MM.1S (cell line): ENCODE data around the gene SURF6.

Experiments
- DNase-seq: peaks from one replicate; pipeline ENCODE4 v3.0.0-alpha.2; 2015
- H2AFZ ChIP-seq: fragments of 300-600 bp; sonication (generic); 2 replicates; pipeline ENCODE4 v1.6.0; 2016; ENCODE audit warnings: antibody characterized with exemption, low read length
- H3F3A ChIP-seq: fragments of 300-600 bp; sonication (generic); 2 replicates; pipeline ENCODE4 v1.6.1; 2016; ENCODE audit warnings: mild to moderate bottlenecking, antibody characterized with exemption, low read length, moderate library complexity, mixed read lengths; ENCODE audit not compliant: insufficient read depth
- H3K27ac ChIP-seq: fragments of 300-600 bp; sonication (generic); 2 replicates; pipeline ENCODE4 v1.5.1; 2016; ENCODE audit warnings: mild to moderate bottlenecking, low read length
- H3K27me3 ChIP-seq: fragments of 300-600 bp; sonication (generic); replicated peaks from 2 replicates; pipeline ENCODE4 v1.6.0; 2016; ENCODE audit warnings: low read length; ENCODE audit not compliant: insufficient read depth
- H3K36me3 ChIP-seq: fragments of 300-600 bp; sonication (generic); replicated peaks from 2 replicates; pipeline ENCODE4 v1.6.1; 2016; ENCODE audit warnings: mild to moderate bottlenecking, low read length, mixed read lengths; ENCODE audit not compliant: insufficient read depth
- H3K4me1 ChIP-seq: fragments of 300-600 bp; sonication (generic); 2 replicates; pipeline ENCODE4 v1.6.1; 2016; ENCODE audit warnings: low read length, mixed read lengths
- H3K4me2 ChIP-seq: fragments of 300-600 bp; sonication (generic); 2 replicates; pipeline ENCODE4 v1.6.0; 2016; ENCODE audit warnings: low read depth, low read length
- H3K4me3 ChIP-seq: fragments of 300-600 bp; sonication (generic); 2 replicates; pipeline ENCODE4 v1.5.1; 2016; ENCODE audit warnings: low read length, mixed read lengths
- H3K79me2 ChIP-seq: fragments of 300-600 bp; sonication (generic); 2 replicates; pipeline ENCODE4 v1.6.1; 2016; ENCODE audit warnings: mixed run types, low read length, mixed read lengths
- H3K9ac ChIP-seq: fragments of 300-600 bp; sonication (generic); 2 replicates; pipeline ENCODE4 v1.6.1; 2016; ENCODE audit warnings: low read length, mixed read lengths
- H3K9me2 ChIP-seq: fragments of 300-600 bp; sonication (generic); replicated peaks from 2 replicates; pipeline ENCODE4 v1.6.1; 2016; ENCODE audit warnings: mild to moderate bottlenecking, low read length, mixed read lengths; ENCODE audit not compliant: insufficient read depth
- H3K9me3 ChIP-seq: fragments of 300-600 bp; sonication (generic); replicated peaks from 2 replicates; pipeline ENCODE4 v1.6.1; 2016; ENCODE audit warnings: mild to moderate bottlenecking, low read length, mixed read lengths; ENCODE audit not compliant: insufficient read depth
- H4K20me1 ChIP-seq: fragments of 300-600 bp; sonication (generic); 2 replicates; pipeline ENCODE4 v1.6.1; 2016; ENCODE audit warnings: mild to moderate bottlenecking, low read length, moderate library complexity, mixed read lengths; ENCODE audit not compliant: insufficient read depth
- EZH2 ChIP-seq: fragments of 300-600 bp; sonication (generic); optimal IDR thresholded peaks from 2 replicates; pipeline ENCODE3; 2017; ENCODE audit warnings: low read depth, mild to moderate bottlenecking, antibody characterized with exemption, low read length, mixed read lengths
- EZH2phosphoT487 ChIP-seq: fragments of 300-600 bp; sonication (generic); IDR thresholded peaks from 2 replicates; pipeline ENCODE4 v1.6.1; 2018; ENCODE audit warnings: antibody characterized with exemption, low read length
- TF ChIP-seq, protein P1 (sequence below): fragments of 300-600 bp; sonication (generic); IDR thresholded peaks from 2 replicates; pipeline ENCODE4 v1.5.1; 2016; ENCODE audit warnings: antibody characterized with exemption, low read length, mixed read lengths

The SURF6 gene

DNA sequence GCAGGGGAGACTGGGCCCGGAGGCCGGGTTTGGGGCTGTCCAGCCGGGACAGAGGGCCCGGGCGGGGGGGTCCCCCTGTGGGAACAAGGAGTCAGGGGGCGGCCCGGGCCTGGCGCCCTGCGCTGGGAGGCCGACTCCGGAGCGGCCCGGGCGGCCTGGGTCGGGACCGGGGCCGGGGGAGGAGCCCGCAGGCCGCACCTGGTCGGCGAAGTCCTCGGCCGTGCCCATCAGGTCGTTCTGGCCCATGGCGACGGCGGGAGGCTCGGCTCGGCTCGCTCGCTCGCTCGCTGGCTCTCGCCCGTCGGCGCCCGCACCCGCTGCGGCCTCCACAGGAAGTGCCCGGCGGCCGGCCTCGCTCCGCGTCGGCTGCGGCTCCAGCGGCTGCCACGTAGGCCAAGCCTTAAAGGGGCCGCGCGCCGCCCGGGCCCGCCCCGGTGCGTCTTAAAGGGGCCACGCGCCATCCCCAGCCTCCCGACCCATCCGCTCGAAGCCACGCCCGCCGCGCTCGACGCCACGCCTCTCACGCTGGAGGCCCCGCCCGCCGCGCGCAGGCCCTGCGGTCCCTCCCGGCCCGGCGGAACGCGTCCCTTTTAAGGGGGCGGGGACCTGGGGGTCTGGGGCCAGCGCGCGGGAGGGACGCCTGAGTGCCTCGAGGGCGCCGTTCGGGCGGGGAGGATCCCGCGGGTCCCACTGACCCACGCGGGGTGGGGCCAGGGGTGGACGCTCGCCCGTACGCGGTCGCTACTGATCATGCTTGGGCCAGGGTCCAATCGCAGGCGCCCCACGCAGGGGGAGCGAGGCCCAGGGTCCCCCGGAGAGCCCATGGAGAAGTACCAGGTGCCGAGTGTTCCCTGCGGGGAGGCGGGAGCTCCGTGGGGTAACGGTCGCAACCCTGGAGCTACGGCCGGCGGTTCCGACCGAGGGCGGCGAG lies 40.0 kb upstream of the SURF6 start, which contains the start of the genes STKLD1 and SURF4:
TSS of gene STKLD1 (plus strand) at position 643 of the 931 bp plus-strand sequence. CDS start at position 751, 108 bp downstream.
TSS of gene SURF4 (minus strand) at position 337 of the 931 bp plus-strand sequence. CDS start at position 246, 91 bp downstream.
- peak within 1 kb of the TSS; percentile 32; the same call in 1 of the 2 replicates for H3K27ac ChIP-seq
- no peaks in the 10 kb centered on the region; the same call in 1 of the 2 replicates for H3K36me3 ChIP-seq
- H3K9ac ChIP-seq: peak within 1 kb of the TSS; percentile 95
- H3K4me1 ChIP-seq: no peaks in the 10 kb centered on the region
- H3K27me3 ChIP-seq: peaks cover 29% of the 10 kb centered on the region
- H3K79me2 ChIP-seq: peaks cover 47% of the 10 kb centered on the region
- H3K9me2 ChIP-seq: no peaks in the 10 kb centered on the region
- H3K4me3 ChIP-seq: peak within 1 kb of the TSS; percentile 99
- peak within 1 kb of the TSS; percentile 98 for H2AFZ ChIP-seq
- H3K4me2 ChIP-seq: peak within 1 kb of the TSS; percentile 94
- H3K9me3 ChIP-seq: no peaks in the 10 kb centered on the region
- DNase-seq: peak; percentile 96
- TF ChIP-seq EZH2phosphoT487: no peak
- no peak for TF ChIP-seq EZH2
- TF ChIP-seq, protein P1, sequence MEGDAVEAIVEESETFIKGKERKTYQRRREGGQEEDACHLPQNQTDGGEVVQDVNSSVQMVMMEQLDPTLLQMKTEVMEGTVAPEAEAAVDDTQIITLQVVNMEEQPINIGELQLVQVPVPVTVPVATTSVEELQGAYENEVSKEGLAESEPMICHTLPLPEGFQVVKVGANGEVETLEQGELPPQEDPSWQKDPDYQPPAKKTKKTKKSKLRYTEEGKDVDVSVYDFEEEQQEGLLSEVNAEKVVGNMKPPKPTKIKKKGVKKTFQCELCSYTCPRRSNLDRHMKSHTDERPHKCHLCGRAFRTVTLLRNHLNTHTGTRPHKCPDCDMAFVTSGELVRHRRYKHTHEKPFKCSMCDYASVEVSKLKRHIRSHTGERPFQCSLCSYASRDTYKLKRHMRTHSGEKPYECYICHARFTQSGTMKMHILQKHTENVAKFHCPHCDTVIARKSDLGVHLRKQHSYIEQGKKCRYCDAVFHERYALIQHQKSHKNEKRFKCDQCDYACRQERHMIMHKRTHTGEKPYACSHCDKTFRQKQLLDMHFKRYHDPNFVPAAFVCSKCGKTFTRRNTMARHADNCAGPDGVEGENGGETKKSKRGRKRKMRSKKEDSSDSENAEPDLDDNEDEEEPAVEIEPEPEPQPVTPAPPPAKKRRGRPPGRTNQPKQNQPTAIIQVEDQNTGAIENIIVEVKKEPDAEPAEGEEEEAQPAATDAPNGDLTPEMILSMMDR: no peak
- no peaks in the 10 kb centered on the region for H3F3A ChIP-seq
- H4K20me1 ChIP-seq: peaks cover 17% of the 10 kb centered on the region; the same call in 1 of the 2 replicates

DNA sequence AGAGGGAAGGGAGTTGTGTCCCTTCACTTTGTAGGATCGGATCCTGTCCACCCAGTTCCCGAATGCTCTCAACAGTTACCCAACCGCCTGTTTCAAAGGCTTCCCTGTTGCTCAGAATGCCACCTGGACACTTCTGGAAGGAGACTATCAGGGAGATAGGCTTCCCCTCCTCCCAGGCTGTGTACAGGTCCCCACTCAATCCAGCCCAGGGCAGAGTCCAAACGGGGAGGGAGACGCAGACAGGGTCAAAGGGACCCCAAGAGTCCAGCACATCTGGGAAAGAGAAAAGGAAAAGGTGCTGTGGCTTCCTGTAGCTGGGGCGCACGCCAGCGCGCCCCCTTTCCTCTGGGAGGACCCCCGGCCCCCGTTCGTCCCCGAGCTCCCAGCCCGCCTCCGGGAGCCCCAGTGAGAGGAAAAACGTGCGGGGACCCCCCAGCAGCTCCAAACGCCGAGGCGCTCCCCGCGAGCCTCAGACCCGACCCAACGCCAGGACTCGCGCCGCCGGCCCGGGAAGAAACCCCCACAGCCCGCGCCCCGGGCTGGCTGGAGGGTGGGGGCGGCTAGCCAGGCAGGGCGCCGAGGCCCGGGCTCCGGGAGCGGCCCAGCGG lies 39.2 kb upstream of the SURF6 start:
- H4K20me1 ChIP-seq: peaks cover 24% of the 10 kb centered on the region
- peak overlapping the region; percentile 38; the same call in 1 of the 2 replicates for H2AFZ ChIP-seq

DNA sequence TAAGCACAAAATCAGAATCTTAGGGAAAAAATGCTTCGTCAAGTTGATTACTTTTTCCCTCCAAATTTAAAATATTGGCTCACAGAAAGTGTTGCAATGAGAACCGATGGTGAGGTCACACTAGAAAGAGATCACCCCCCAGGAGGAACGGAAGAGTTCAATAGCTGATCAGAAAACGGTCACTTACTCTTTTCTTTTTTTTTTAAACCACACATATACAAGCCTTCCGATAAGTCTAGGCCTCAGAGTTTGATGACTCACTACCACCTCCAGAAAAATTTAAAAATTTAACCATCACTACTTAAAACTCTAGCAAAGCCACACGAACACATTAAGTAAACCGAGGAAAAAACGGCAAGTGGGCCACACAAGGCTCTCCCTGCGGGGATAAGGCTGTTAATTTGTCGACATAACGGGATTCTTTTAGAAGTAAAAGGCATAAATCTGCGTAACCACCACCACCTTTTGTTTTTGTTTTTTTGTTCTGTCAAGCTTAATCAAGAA lies 38.7 kb upstream of the SURF6 start:
- DNase-seq: peak; percentile 6
- H4K20me1 ChIP-seq: peaks cover 28% of the 10 kb centered on the region
- no peaks in the 10 kb centered on the region for H3K9me3 ChIP-seq
- H3K79me2 ChIP-seq: peaks cover 61% of the 10 kb centered on the region
- peak overlapping the region; percentile 95 for H3K9ac ChIP-seq
- H3K27me3 ChIP-seq: peaks cover 26% of the 10 kb centered on the region
- no peak overlapping the region for H2AFZ ChIP-seq
- TF ChIP-seq, protein P1: no peak
- TF ChIP-seq EZH2 (no peak), EZH2phosphoT487 (no peak)
- H3F3A ChIP-seq: no peaks in the 10 kb centered on the region
- H3K4me2 ChIP-seq: peak overlapping the region; percentile 91
- H3K36me3 ChIP-seq: no peaks in the 10 kb centered on the region; the same call in 1 of the 2 replicates
- H3K4me1 ChIP-seq: no peaks in the 10 kb centered on the region
- no peaks in the 10 kb centered on the region for H3K9me2 ChIP-seq
- no peak overlapping the region for H3K27ac ChIP-seq
- H3K4me3 ChIP-seq: peak overlapping the region; percentile 99

More for the DNA sequence above, 39.2 kb upstream of the SURF6 start:
- no peaks in the 10 kb centered on the region for H3K9me3 ChIP-seq
- H3K9me2 ChIP-seq: no peaks in the 10 kb centered on the region
- H3K27ac ChIP-seq: peak overlapping the region; percentile 32; the same call in 1 of the 2 replicates
- peak overlapping the region; percentile 95 for H3K9ac ChIP-seq
- peaks cover 55% of the 10 kb centered on the region for H3K79me2 ChIP-seq
- H3F3A ChIP-seq: no peaks in the 10 kb centered on the region
- peak; percentile 40 for DNase-seq
- H3K4me3 ChIP-seq: peak overlapping the region; percentile 99
- H3K4me1 ChIP-seq: no peaks in the 10 kb centered on the region
- TF ChIP-seq, protein P1: 0 out of 2 replicates have a peak, but pooled peaks have one; percentile 6
- TF ChIP-seq EZH2phosphoT487 (no peak), EZH2 (no peak)
- peaks cover 26% of the 10 kb centered on the region for H3K27me3 ChIP-seq
- no peaks in the 10 kb centered on the region; the same call in 1 of the 2 replicates for H3K36me3 ChIP-seq
- peak overlapping the region; percentile 91 for H3K4me2 ChIP-seq
